ENCODE data around the gene LRRC8C.
A peak's percentile ranks its signal among the peaks of the same experiment; 100 is the strongest.
"Not testable (repeated sequence)": the region's sequence is repeated elsewhere in the genome, so short reads cannot be mapped to it uniquely, and the experiment has no call there.

LRRC8C gene

GRCh38 chr1:89673251-89673650 is 40.3 kb downstream of the LRRC8C start:
- peak; percentile 42 for DNase-seq

GRCh38 chr1:89675677-89676076 is 42.8 kb downstream of the LRRC8C start:
- DNase-seq, result no peak

GRCh38 chr1:89681045-89681729 is 48.3 kb downstream of the LRRC8C start:
- DNase-seq, result no peak

GRCh38 chr1:89682611-89683010 is 49.7 kb downstream of the LRRC8C start:
- DNase-seq, result no peak

- no peak for DNase-seq
These were observed 52.5 kb downstream of the LRRC8C start for GRCh38 chr1:89685461-89685860.

- no peak for DNase-seq
These were observed 53.6 kb downstream of the LRRC8C start for GRCh38 chr1:89686520-89686919.

- no peak for DNase-seq
These were observed 54.3 kb downstream of the LRRC8C start for GRCh38 chr1:89687254-89687653.

GRCh38 chr1:89688607-89689006 is 55.7 kb downstream of the LRRC8C start:
- no peak for DNase-seq

GRCh38 chr1:89689234-89689633 is 56.3 kb downstream of the LRRC8C start:
- DNase-seq, result no peak

GRCh38 chr1:89690595-89690994 is 57.7 kb downstream of the LRRC8C start:
- DNase-seq, result no peak

GRCh38 chr1:89692601-89693521 is 59.9 kb downstream of the LRRC8C start:
- no peak for DNase-seq

GRCh38 chr1:89695847-89696246 is 62.9 kb downstream of the LRRC8C start:
- DNase-seq, result no peak

GRCh38 chr1:89697383-89697782 is 64.5 kb downstream of the LRRC8C start:
- no peak for DNase-seq

GRCh38 chr1:89698020-89698560 is 65.2 kb downstream of the LRRC8C start:
- DNase-seq, result no peak

- DNase-seq, result peak; percentile 59
These were observed 65.7 kb downstream of the LRRC8C start for GRCh38 chr1:89698624-89699023.

- peak; percentile 30 for DNase-seq
These were observed 66.6 kb downstream of the LRRC8C start for GRCh38 chr1:89699451-89699986.

GRCh38 chr1:89701746-89702241 is 68.9 kb downstream of the LRRC8C start:
- DNase-seq, result peak; percentile 24

GRCh38 chr1:89702520-89703045 is 69.7 kb downstream of the LRRC8C start:
- no peak for DNase-seq

- no peak for DNase-seq
These were observed 70.5 kb downstream of the LRRC8C start for GRCh38 chr1:89703469-89703868.

GRCh38 chr1:89704014-89704413 is 71.1 kb downstream of the LRRC8C start:
- no peak for DNase-seq

GRCh38 chr1:89704885-89705284 is 72.0 kb downstream of the LRRC8C start:
- not testable (repeated sequence) for DNase-seq

- DNase-seq, result no peak
These were observed 73.2 kb downstream of the LRRC8C start for GRCh38 chr1:89705901-89706699.

All from CD4-positive, alpha-beta T cell treated with Interleukin-4 for 4 hours (primary cell).